SU-DHL-6 (cell line): Measurements from ENCODE around the gene C1orf50.
"Not testable (repeated sequence)": the region's sequence is repeated elsewhere in the genome, so short reads cannot be mapped to it uniquely, and the experiment has no call there.

Experiments used
- H2AFZ ChIP-seq: fragments of 200-600 bp; sonication (generic); 2 replicates; pipeline ENCODE4 v1.6.1; 2014; ENCODE audit warnings: low read depth, mild to moderate bottlenecking, moderate library complexity, mixed read lengths, antibody characterized with exemption, low read length; ENCODE audit not compliant: severe bottlenecking
- H3F3A ChIP-seq: fragments of 200-600 bp; shearing (Covaris generic); 2 replicates; pipeline ENCODE4 v1.6.0; 2016; ENCODE audit warnings: antibody characterized with exemption, mild to moderate bottlenecking; ENCODE audit not compliant: insufficient read depth
- H3K27ac ChIP-seq: fragments of 200-600 bp; sonication (generic); 2 replicates; pipeline ENCODE4 v1.5.1; 2016; ENCODE audit warnings: low read depth, mild to moderate bottlenecking, low read length, moderate library complexity, mixed read lengths
- H3K27me3 ChIP-seq: fragments of 200-600 bp; sonication (generic), shearing (Covaris generic); 2 replicates; pipeline ENCODE4 v1.6.0; 2014; ENCODE audit warnings: mild to moderate bottlenecking, low read length
- H3K36me3 ChIP-seq: fragments of 200-600 bp; sonication (generic); 2 replicates; pipeline ENCODE4 v1.6.1; 2014; ENCODE audit warnings: mild to moderate bottlenecking, low read length, mixed read lengths
- H3K4me2 ChIP-seq: fragments of 300-600, 200-600 bp; shearing (Covaris generic), sonication (generic); 2 replicates; pipeline ENCODE4 v1.6.0; 2014; ENCODE audit warnings: low read length, low read depth, mild to moderate bottlenecking; ENCODE audit not compliant: poor library complexity, severe bottlenecking
- H3K4me3 ChIP-seq: fragments of 200-600 bp; sonication (generic); 2 replicates; pipeline ENCODE4 v1.5.1; 2014; ENCODE audit warnings: antibody characterized with exemption, low read length, mild to moderate bottlenecking, mixed read lengths; ENCODE audit not compliant: insufficient read depth, poor library complexity, severe bottlenecking
- H3K79me2 ChIP-seq: fragments of 200-600 bp; sonication (generic); 2 replicates; pipeline ENCODE4 v1.6.1; 2014; ENCODE audit warnings: mild to moderate bottlenecking, low read length, moderate library complexity; ENCODE audit not compliant: insufficient read depth
- H3K9ac ChIP-seq: fragments of 200-600 bp; sonication (generic); 2 replicates; pipeline ENCODE4 v1.7.0; 2014; ENCODE audit warnings: mild to moderate bottlenecking, low read length
- H3K9me2 ChIP-seq: fragments of 200-600 bp; sonication (generic); replicated peaks from 2 replicates; pipeline ENCODE4 v1.6.1; 2014; ENCODE audit warnings: low read length; ENCODE audit not compliant: insufficient read depth
- H3K9me3 ChIP-seq: fragments of 200-600 bp; sonication (generic); 2 replicates; pipeline ENCODE4 v1.6.1; 2014; ENCODE audit warnings: low read length, mixed read lengths; ENCODE audit not compliant: insufficient read depth
- H4K20me1 ChIP-seq: fragments of 200-600 bp; sonication (generic); 2 replicates; pipeline ENCODE4 v1.6.1; 2014; ENCODE audit warnings: low read depth, mild to moderate bottlenecking, antibody characterized with exemption, low read length, moderate library complexity, mixed read lengths
- EZH2phosphoT487 ChIP-seq: fragments of 200-600 bp; sonication (generic), shearing (Covaris generic); conservative IDR thresholded peaks from 2 replicates; pipeline ENCODE4 v1.6.1; 2018; ENCODE audit warnings: mild to moderate bottlenecking, antibody characterized with exemption, low read length, moderate library complexity, mixed read lengths
- TF ChIP-seq, protein P1 (sequence below): fragments of 200-600 bp; sonication (generic); IDR thresholded peaks from one replicate; pipeline ENCODE4 v1.5.1; 2017; ENCODE audit warnings: antibody characterized with exemption, mild to moderate bottlenecking, low read length, moderate library complexity; ENCODE audit not compliant: insufficient read depth, poor library complexity, severe bottlenecking

C1orf50 gene

DNA sequence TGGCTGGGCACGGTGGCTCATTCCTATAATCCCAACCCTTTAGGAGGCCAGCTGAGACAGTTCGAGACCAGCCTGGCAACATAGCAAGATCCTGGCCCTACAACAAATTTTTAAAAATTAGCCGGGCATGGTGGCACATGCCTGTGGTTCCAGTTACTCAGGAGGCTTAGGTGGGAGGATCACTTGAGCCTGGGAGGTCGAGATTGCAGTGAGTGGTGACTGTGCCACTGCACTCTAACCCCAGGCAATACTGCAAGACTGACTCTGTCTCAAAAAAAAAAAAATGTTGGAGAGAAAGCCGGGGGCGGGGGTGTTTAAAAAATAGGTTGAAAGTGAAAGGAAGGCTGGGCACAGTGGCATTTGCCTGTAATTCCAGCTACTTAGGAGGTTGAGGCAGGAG, 43.5 kb upstream of the C1orf50 start:
- Histone ChIP-seq H3K9ac (no peak overlapping the region), H3F3A (no peaks in the 10 kb centered on the region), H2AFZ (no peak overlapping the region), H3K4me3 (no peak overlapping the region), H3K4me2 (no peak overlapping the region), H3K9me2 (no peaks in the 10 kb centered on the region), H3K79me2 (no peaks in the 10 kb centered on the region), H3K9me3 (no peaks in the 10 kb centered on the region), H3K27ac (no peak overlapping the region), H3K27me3 (no peaks in the 10 kb centered on the region), H3K36me3 (no peaks in the 10 kb centered on the region), H4K20me1 (no peaks in the 10 kb centered on the region)
- no peak for TF ChIP-seq EZH2phosphoT487
- TF ChIP-seq, protein P1, sequence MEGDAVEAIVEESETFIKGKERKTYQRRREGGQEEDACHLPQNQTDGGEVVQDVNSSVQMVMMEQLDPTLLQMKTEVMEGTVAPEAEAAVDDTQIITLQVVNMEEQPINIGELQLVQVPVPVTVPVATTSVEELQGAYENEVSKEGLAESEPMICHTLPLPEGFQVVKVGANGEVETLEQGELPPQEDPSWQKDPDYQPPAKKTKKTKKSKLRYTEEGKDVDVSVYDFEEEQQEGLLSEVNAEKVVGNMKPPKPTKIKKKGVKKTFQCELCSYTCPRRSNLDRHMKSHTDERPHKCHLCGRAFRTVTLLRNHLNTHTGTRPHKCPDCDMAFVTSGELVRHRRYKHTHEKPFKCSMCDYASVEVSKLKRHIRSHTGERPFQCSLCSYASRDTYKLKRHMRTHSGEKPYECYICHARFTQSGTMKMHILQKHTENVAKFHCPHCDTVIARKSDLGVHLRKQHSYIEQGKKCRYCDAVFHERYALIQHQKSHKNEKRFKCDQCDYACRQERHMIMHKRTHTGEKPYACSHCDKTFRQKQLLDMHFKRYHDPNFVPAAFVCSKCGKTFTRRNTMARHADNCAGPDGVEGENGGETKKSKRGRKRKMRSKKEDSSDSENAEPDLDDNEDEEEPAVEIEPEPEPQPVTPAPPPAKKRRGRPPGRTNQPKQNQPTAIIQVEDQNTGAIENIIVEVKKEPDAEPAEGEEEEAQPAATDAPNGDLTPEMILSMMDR: no peak

DNA sequence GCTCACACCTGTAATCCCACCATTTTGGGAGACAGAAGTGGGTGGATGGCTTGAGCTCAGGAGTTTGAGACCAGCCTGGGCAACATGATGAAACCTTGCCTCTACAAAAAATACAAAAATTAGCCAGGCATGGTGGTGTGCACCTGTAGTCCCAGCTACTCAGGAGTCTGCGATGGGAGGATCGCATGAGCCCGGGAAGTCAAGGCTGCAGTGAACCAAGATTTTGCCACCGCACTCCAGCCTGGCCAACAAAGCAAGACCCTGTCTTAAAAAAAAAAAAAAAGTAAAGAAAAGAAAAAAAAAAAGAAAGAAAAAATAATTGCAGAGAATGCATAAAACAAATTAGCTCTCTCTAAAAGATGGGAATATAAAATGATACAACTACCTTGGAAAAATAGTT, 41.2 kb upstream of the C1orf50 start:
- H3F3A ChIP-seq, H3K79me2 ChIP-seq, H3K9me3 ChIP-seq, H3K36me3 ChIP-seq, H3K4me3 ChIP-seq, H3K9me2 ChIP-seq, H3K9ac ChIP-seq, H3K27ac ChIP-seq, H3K27me3 ChIP-seq, H4K20me1 ChIP-seq, H3K4me2 ChIP-seq, H2AFZ ChIP-seq: not testable (repeated sequence)

DNA sequence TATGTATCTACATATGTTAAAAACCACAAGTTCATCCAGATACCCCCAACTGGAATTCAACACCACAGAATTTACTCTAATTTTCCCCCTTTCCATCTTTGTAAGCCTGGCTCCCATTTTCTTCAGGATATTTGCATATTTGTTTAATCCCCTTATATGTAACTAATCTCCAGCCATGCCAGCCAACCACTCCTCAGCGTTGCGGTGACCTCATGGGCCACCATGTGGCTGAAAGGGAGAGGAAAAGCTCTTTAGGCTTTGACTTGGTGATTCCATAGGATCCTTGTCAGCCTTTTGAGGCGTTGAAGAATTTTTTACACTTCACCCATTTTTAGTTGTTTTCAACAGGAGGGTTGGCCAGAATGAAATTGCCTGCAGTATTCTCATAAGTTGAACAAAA, 37.0 kb upstream of the C1orf50 start:
- Histone ChIP-seq H4K20me1 (no peaks in the 10 kb centered on the region), H3K9me3 (no peaks in the 10 kb centered on the region), H3K27ac (no peak overlapping the region), H3K9me2 (no peaks in the 10 kb centered on the region), H3K79me2 (no peaks in the 10 kb centered on the region), H3K4me3 (no peak overlapping the region), H3K27me3 (no peaks in the 10 kb centered on the region), H3K4me2 (no peak overlapping the region), H3K9ac (no peak overlapping the region), H3K36me3 (no peaks in the 10 kb centered on the region), H3F3A (no peaks in the 10 kb centered on the region), H2AFZ (no peak overlapping the region)
- TF ChIP-seq EZH2phosphoT487: no peak
- TF ChIP-seq, protein P1: no peak

DNA sequence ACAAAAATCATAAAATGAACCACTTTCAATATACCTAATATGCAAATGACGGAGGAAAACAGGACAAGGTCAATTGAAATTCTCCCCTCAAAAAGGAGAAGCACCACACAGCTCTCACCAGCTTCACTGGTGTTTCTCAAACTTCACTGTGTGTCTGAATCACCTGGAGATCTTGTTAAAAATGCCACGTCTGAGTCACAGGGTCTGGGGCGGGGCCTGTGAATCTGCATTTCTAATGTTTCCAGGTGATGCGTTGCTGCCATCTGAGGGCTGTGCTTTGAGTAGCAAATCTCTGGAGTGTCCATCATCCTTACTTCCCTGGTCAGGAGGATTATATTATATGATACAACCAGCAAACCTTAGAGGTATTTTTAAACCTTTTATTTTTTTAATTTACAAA, 36.1 kb upstream of the C1orf50 start:
- Histone ChIP-seq H3K27ac (no peak overlapping the region), H3K9me3 (no peaks in the 10 kb centered on the region), H3K4me2 (no peak overlapping the region), H3K9ac (no peak overlapping the region), H3K4me3 (no peak overlapping the region), H3K36me3 (no peaks in the 10 kb centered on the region), H2AFZ (no peak overlapping the region), H4K20me1 (no peaks in the 10 kb centered on the region), H3K27me3 (no peaks in the 10 kb centered on the region), H3K79me2 (no peaks in the 10 kb centered on the region), H3K9me2 (no peaks in the 10 kb centered on the region), H3F3A (no peaks in the 10 kb centered on the region)
- TF ChIP-seq, protein P1: no peak
- TF ChIP-seq EZH2phosphoT487: no peak
